ENCODE results near the gene PRLHR.

The PRLHR gene

DNA sequence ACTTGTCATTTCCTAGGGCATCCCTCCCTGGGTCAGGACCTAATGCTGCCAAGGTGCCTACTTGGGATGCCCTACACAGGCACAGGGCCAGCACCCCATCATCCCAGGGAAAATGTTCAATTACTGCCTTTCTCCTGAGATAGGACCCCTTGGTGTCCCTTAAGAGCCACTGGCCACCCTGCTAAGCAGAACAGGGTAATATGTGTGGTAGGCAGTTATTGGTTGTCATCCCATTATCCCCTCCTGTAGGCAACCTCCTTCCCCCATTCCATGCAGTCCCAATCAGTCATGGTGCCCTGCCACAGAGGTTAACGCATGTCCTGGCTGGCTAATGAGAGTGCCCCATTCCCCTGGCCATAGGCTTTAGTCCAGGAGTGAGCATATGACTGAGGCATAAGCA, 53.2 kb downstream of the PRLHR start:
- Histone ChIP-seq H3K27me3 (ENCODE audit: control insufficient read depth, low read length) (peaks cover 14% of the 10 kb centered on the region), H3K27ac (ENCODE audit: low read depth, low read length) (no peak overlapping the region)

DNA sequence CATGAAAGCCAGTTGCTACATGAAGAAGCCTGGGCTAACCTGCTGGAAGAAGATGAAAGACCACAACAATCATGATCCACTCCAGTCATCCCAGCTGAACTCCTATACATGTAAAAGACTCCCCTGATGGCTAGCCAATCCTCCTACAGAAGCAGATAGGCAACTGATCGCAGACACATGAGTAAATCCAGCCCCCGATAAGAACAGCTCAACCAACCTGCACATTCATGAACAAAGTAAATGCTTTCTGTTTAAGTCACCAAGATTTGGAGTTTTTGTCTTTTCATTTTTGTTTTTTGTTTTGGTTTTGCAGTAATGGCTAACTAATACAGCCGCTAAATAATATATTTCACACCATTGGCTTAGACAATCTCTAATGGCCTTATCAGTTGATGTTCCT, 53.7 kb downstream of the PRLHR start:
- Histone ChIP-seq H3K4me3 (ENCODE audit: low read length) (no peak overlapping the region), H3K36me3 (ENCODE audit: control insufficient read depth, low read length) (no peaks in the 10 kb centered on the region), H3K4me2 (ENCODE audit: low read length) (no peak overlapping the region), H4K20me1 (ENCODE audit: control insufficient read depth, insufficient read depth, low read depth, low read length) (no peaks in the 10 kb centered on the region), H3K27me3 (ENCODE audit: control insufficient read depth, low read length) (peaks cover 14% of the 10 kb centered on the region), H3K9me3 (ENCODE audit: control insufficient read depth, insufficient read depth, low read length) (no peaks in the 10 kb centered on the region), H3F3A (ENCODE audit: control insufficient read depth, insufficient read depth) (no peaks in the 10 kb centered on the region), H3K27ac (ENCODE audit: low read depth, low read length) (no peak overlapping the region), H3K4me1 (ENCODE audit: control insufficient read depth, low read length) (no peaks in the 10 kb centered on the region), H3K9me2 (replicated peaks; ENCODE audit: control insufficient read depth, low read length) (no peaks in the 10 kb centered on the region), H3K79me2 (ENCODE audit: control insufficient read depth, low read length) (no peaks in the 10 kb centered on the region)
- no peak for TF ChIP-seq EZH2phosphoT487 (IDR thresholded peaks at IDR 0.05; ENCODE audit: borderline replicate concordance, low read length)
- TF ChIP-seq, protein P1, sequence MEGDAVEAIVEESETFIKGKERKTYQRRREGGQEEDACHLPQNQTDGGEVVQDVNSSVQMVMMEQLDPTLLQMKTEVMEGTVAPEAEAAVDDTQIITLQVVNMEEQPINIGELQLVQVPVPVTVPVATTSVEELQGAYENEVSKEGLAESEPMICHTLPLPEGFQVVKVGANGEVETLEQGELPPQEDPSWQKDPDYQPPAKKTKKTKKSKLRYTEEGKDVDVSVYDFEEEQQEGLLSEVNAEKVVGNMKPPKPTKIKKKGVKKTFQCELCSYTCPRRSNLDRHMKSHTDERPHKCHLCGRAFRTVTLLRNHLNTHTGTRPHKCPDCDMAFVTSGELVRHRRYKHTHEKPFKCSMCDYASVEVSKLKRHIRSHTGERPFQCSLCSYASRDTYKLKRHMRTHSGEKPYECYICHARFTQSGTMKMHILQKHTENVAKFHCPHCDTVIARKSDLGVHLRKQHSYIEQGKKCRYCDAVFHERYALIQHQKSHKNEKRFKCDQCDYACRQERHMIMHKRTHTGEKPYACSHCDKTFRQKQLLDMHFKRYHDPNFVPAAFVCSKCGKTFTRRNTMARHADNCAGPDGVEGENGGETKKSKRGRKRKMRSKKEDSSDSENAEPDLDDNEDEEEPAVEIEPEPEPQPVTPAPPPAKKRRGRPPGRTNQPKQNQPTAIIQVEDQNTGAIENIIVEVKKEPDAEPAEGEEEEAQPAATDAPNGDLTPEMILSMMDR (IDR thresholded peaks at IDR 0.05; ENCODE audit: low read depth, low read length, poor library complexity, severe bottlenecking): no peak

More for the DNA sequence above, 53.2 kb downstream of the PRLHR start:
- Histone ChIP-seq H4K20me1 (ENCODE audit: control insufficient read depth, insufficient read depth, low read depth, low read length) (no peaks in the 10 kb centered on the region), H3K4me2 (ENCODE audit: low read length) (no peak overlapping the region), H3K9me2 (replicated peaks; ENCODE audit: control insufficient read depth, low read length) (no peaks in the 10 kb centered on the region), H3K79me2 (ENCODE audit: control insufficient read depth, low read length) (no peaks in the 10 kb centered on the region), H3K9me3 (ENCODE audit: control insufficient read depth, insufficient read depth, low read length) (no peaks in the 10 kb centered on the region), H3K36me3 (ENCODE audit: control insufficient read depth, low read length) (no peaks in the 10 kb centered on the region), H3K4me1 (ENCODE audit: control insufficient read depth, low read length) (no peaks in the 10 kb centered on the region), H3F3A (ENCODE audit: control insufficient read depth, insufficient read depth) (no peaks in the 10 kb centered on the region), H3K4me3 (ENCODE audit: low read length) (no peak overlapping the region)
- TF ChIP-seq EZH2phosphoT487 (IDR thresholded peaks at IDR 0.05; ENCODE audit: borderline replicate concordance, low read length): no peak
- TF ChIP-seq, protein P1 (IDR thresholded peaks at IDR 0.05; ENCODE audit: low read depth, low read length, poor library complexity, severe bottlenecking): no peak

Measured in DOHH2 (cell line).